Epithelial cell of proximal tubule (primary cell): ENCODE results near the gene PAGE3. TPM values are rescaled to one million over a fixed set of nuclear protein-coding genes. Genes with fewer than 3 reads are reported as not detected.

Experiments
- DNase-seq: peaks from one replicate; pipeline ENCODE4 v3.0.0-alpha.2; 2011; ENCODE audit warnings: low read depth
- H3K4me3 ChIP-seq: 2 replicates; pipeline ENCODE4 v1.5.1; 2011; ENCODE audit warnings: low read depth, mild to moderate bottlenecking, low read length
- CTCF ChIP-seq: conservative IDR thresholded peaks from 2 replicates; pipeline ENCODE4 v1.5.1; 2012; ENCODE audit warnings: low read depth, mild to moderate bottlenecking, low read length
- total RNA-seq: library from RNA; depleted of rRNA; stranded (reverse); fragments of >200 nt; gene quantifications from 2 replicates; pipeline ENCODE4 v1.2.3, GENCODE V29; 2015

PAGE3 gene
- not detected in 2 replicates for total RNA-seq

DNA sequence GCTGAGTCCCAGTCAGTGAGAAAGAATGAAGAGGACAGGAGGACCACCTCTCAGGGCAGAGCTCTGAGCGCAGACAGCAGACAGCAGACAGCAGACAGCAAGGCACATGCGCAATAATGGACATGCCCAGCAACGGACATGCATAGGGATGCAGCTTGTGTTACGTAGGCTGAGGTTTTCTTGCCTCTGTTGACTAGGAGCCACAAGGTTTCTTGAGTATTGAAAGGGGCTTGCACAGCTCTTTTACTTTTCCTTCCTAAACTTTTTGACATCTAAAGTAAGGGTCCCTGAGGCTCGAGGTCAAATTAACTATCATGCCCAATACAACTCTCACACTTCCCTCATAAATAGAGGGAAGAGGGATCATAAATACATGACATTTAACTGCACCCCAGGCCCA, at the start of gene PAGE3:
PAGE3 (minus strand) TSS at position 101 of the 400 bp plus-strand sequence. CDS start 1,013 bp downstream, outside the sequence.
- H3K4me3 ChIP-seq = no peak within 1 kb of the TSS
- no peak for DNase-seq
- no peak for TF ChIP-seq CTCF

- no peak for DNase-seq
- TF ChIP-seq CTCF = no peak
Measured at GRCh38 chrX:55312655-55313054, 47.9 kb upstream of the PAGE3 start.

DNA sequence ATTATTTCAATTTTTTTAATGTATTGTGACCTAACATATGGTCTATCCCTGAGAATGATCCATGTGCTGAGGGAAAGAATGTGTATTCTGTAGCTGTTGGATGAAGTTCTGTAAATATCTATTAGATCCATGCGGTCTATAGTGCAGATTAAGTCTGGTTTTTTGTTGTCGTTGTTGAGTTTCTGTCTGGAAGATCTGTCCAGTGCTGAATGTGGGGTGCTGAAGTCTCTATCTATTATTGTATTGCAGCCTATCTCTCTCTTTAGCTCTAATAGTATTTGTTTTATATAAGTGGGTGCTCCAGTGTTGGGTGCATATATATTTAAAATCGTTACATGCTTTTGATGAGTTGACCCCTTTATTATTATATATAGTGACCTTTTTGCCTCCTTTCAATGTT, 26.2 kb upstream of the PAGE3 start:
- H3K4me3 ChIP-seq = no peak overlapping the region
- no peak for DNase-seq
- no peak for TF ChIP-seq CTCF

More at GRCh38 chrX:55312655-55313054, 47.9 kb upstream of the PAGE3 start:
- no peak overlapping the region for H3K4me3 ChIP-seq

- H3K4me3 ChIP-seq = no peak overlapping the region
- TF ChIP-seq CTCF = no peak
- no peak for DNase-seq
Measured at GRCh38 chrX:55279832-55280231, 15.1 kb upstream of the PAGE3 start.

DNA sequence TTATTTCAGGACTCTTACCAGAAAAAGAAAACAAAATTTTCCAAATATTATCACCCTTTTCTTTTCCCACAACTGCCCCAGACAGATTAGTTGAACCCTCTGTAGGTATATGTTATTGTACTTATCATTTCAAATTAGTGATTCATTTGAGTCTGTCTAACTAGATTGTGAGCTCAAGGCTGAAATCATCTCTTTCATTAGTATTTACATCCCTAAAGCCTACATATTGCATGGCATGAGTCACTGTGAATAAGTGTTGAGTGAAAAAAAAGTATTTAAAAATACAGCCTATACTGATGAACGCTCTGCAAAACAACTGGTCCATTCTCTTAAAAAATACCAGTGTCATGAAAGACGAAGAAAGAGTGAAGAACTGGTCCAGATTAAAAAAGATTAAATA, 3.9 kb downstream of the PAGE3 start:
- no peak overlapping the region for H3K4me3 ChIP-seq
- DNase-seq = no peak
- TF ChIP-seq CTCF = no peak

- no peak for DNase-seq
- H3K4me3 ChIP-seq = no peak overlapping the region
- TF ChIP-seq CTCF = no peak
Measured at GRCh38 chrX:55253528-55253927, 11.2 kb downstream of the PAGE3 start.

DNA sequence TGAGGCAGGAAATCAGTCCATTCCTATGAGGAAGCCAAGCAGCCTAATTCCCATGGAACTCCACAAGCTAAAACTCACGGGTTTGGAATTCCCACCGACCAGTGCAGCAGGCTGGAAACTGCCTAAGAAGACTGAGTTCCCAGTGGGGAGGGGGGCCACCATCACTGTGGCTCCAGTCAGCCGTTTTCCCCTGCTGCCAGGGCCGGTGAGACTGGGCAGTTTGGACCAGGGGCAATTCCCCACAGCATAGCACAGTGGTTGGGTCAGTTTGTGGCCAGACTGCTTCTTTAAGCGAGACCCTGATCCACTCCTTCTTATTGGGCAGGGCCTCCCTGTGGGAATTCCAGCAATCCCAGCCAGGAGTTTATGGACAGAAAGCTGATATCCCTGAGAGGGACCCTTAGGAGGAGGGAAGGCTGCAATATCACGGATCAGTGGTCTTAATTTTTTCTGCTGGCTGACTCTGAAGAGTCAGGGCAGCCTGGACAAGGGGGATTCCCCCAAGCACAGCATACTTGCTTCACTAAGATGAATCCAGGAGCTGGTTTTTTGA, 23.9 kb downstream of the PAGE3 start:
- no peak overlapping the region for H3K4me3 ChIP-seq
- DNase-seq = peak; percentile 18
- no peak for TF ChIP-seq CTCF
